ACHN (cell line): ENCODE data around the gene PRMT9.

Source experiments
- DNase-seq: peaks from one replicate; pipeline ENCODE4 v3.0.0-alpha.2; 2015
- in situ Hi-C: cut with HindIII; loops from 2 replicates; pipeline ENCODE4 v1.10.0; 2017; ENCODE audit warnings: low sequenced_read_pairs, low pct_ligation_motif_present, low pct_unique_long_range_greater_than_20kb

The PRMT9 gene

DNA sequence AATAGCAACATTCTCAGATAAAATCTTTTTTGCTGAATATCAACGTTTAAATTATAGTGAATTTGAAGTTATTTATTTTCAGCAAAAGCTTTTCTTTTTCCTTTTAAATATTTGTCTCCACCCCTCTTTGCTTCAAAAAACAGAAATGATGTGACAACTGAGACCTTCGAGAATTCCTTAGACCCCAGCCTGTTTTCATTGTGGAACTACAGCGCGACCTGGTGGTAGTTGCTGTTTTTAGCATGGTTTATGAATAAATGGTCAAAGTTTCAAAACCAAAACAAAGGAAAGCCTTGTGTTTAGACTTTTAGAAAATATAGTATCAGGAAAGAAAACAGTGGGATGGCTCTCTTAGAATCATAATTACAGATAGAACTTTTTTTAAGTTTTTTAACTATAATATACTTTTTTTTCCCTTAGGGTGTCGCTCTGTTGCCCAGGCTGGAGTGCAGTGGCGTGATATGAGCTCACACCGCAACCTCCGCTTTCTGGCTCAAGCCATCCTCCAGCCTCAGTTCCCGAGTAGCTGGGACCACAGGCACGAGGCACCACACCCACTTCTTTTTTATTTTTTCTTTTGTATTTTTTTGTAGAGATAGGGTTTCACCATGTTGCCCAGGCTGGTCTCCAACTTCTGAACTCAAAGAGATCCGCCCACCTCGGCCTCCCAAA is 93.6 kb downstream of the PRMT9 start:
- in situ Hi-C loops, result no loop called here

DNA sequence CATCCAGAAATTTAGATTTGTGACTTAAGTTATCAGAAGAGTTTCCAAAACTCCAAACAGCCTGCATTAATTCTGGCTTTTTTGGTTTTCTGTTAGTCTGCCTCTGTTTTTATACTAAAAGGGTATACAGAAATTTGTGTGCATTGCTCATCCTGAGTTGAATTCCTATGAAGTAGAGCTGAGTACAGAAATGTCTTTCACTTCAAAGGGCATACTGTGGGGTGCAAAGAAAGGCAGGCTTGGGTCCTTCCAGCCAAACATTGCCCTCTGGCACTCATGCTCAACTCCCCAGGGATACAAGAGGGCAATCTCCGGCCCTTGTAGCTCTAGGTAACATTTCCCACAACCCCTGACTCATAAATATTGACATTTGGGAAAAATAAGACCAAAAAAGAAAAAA is 94.4 kb downstream of the PRMT9 start:
- in situ Hi-C loops, result no loop called here
- DNase-seq, result no peak

More for the DNA sequence above, 93.6 kb downstream of the PRMT9 start:
- DNase-seq, result peak; percentile 60
